ENCODE results near the gene NXPE3. TPM values are rescaled to one million over a fixed set of nuclear protein-coding genes. Genes with fewer than 3 reads are reported as not detected.
"Not testable (repeated sequence)": the region's sequence is repeated elsewhere in the genome, so short reads cannot be mapped to it uniquely, and the experiment has no call there.

The NXPE3 gene
- total RNA-seq, 1 donor from 2014 or later: 12.5 TPM

GRCh38 chr3:101744811-101745210, 34.2 kb upstream of the NXPE3 start:
- peaks cover 34% of the 10 kb centered on the region for H3K36me3 Mint-ChIP-seq
- DNase-seq (ENCODE audit: extremely low spot score, unreplicated experiment): no peak
- no peaks in the 10 kb centered on the region for H3K27me3 Mint-ChIP-seq
- no peak overlapping the region for H3K27ac Mint-ChIP-seq
- no peak overlapping the region for H3K4me3 Mint-ChIP-seq
- peaks cover 4% of the 10 kb centered on the region for H3K9me3 Mint-ChIP-seq
- H3K4me1 Mint-ChIP-seq (ENCODE audit: unreplicated experiment): no peaks in the 10 kb centered on the region
- TF ChIP-seq CTCF (conservative IDR thresholded peaks at IDR 0.05): no peak

GRCh38 chr3:101745934-101746333, 33.1 kb upstream of the NXPE3 start:
- not testable (repeated sequence) for H3K4me1 Mint-ChIP-seq (ENCODE audit: unreplicated experiment); H3K4me3 Mint-ChIP-seq; DNase-seq (ENCODE audit: extremely low spot score, unreplicated experiment); H3K27me3 Mint-ChIP-seq; H3K9me3 Mint-ChIP-seq; H3K27ac Mint-ChIP-seq
- peaks cover 33% of the 10 kb centered on the region for H3K36me3 Mint-ChIP-seq

GRCh38 chr3:101753386-101754113, 25.5 kb upstream of the NXPE3 start:
- not testable (repeated sequence) for H3K4me1 Mint-ChIP-seq (ENCODE audit: unreplicated experiment); H3K9me3 Mint-ChIP-seq; H3K27me3 Mint-ChIP-seq; H3K27ac Mint-ChIP-seq; DNase-seq (ENCODE audit: extremely low spot score, unreplicated experiment); H3K4me3 Mint-ChIP-seq
- peaks cover 55% of the 10 kb centered on the region for H3K36me3 Mint-ChIP-seq

GRCh38 chr3:101758224-101758623, 20.8 kb upstream of the NXPE3 start:
- Mint-ChIP-seq H3K9me3 (no peaks in the 10 kb centered on the region), H3K36me3 (peaks cover 57% of the 10 kb centered on the region), H3K4me1 (ENCODE audit: unreplicated experiment) (no peaks in the 10 kb centered on the region), H3K4me3 (no peak overlapping the region), H3K27ac (no peak overlapping the region), H3K27me3 (no peaks in the 10 kb centered on the region)
- DNase-seq (ENCODE audit: extremely low spot score, unreplicated experiment): no peak
- no peak for TF ChIP-seq CTCF (conservative IDR thresholded peaks at IDR 0.05)

GRCh38 chr3:101762041-101762646, 16.9 kb upstream of the NXPE3 start:
- H3K4me3 Mint-ChIP-seq: no peak overlapping the region
- TF ChIP-seq CTCF (conservative IDR thresholded peaks at IDR 0.05): no peak
- H3K9me3 Mint-ChIP-seq: no peaks in the 10 kb centered on the region
- H3K4me1 Mint-ChIP-seq (ENCODE audit: unreplicated experiment): no peaks in the 10 kb centered on the region
- no peak for DNase-seq (ENCODE audit: extremely low spot score, unreplicated experiment)
- peaks cover 36% of the 10 kb centered on the region for H3K36me3 Mint-ChIP-seq
- no peaks in the 10 kb centered on the region for H3K27me3 Mint-ChIP-seq
- no peak overlapping the region for H3K27ac Mint-ChIP-seq

- not testable (repeated sequence) for H3K36me3 Mint-ChIP-seq; H3K9me3 Mint-ChIP-seq; H3K27me3 Mint-ChIP-seq; DNase-seq (ENCODE audit: extremely low spot score, unreplicated experiment); H3K27ac Mint-ChIP-seq
- Mint-ChIP-seq H3K4me1 (ENCODE audit: unreplicated experiment) (peaks cover 15% of the 10 kb centered on the region), H3K4me3 (peak overlapping the region; percentile 95)
Measured at GRCh38 chr3:101777745-101778281, 1.2 kb upstream of the NXPE3 start.

- Mint-ChIP-seq H3K27me3 (peaks cover 8% of the 10 kb centered on the region), H3K36me3 (peaks cover 2% of the 10 kb centered on the region), H3K9me3 (no peaks in the 10 kb centered on the region), H3K4me1 (ENCODE audit: unreplicated experiment) (peaks cover 15% of the 10 kb centered on the region), H3K4me3 (peak overlapping the region; percentile 95), H3K27ac (peak overlapping the region; percentile 10)
- peak; percentile 19 for TF ChIP-seq CTCF (conservative IDR thresholded peaks at IDR 0.05)
- no peak for DNase-seq (ENCODE audit: extremely low spot score, unreplicated experiment)
Measured at GRCh38 chr3:101778385-101779046, 495 bp upstream of the NXPE3 start.
